ENCODE results near the gene CUL4B.
A peak's percentile ranks its signal among the peaks of the same experiment; 100 is the strongest.

The CUL4B gene

DNA sequence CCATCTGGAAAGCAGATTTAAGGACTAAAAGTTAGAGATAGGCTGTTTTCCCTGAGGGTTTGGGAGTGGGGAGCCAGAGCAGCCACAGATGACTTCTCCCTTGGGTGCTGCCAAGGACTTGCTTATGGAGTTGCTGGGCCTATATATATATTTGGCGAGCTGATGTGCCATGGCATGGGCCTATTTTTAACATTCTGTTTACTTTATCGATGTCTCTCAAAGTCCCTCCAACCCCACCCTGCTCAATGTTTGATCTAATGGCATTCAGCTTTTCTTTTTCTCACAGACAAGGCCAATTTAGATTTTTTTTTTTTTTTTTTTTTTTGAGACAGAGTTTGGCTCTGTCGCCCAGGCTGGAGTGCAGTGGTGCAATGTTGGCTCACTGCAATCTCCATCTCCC lies 6.1 kb upstream of the CUL4B start:
- no peak overlapping the region for H3K27ac ChIP-seq
- no peaks in the 10 kb centered on the region for H3K36me3 ChIP-seq
- H4K20me1 ChIP-seq = no peaks in the 10 kb centered on the region
- H3K4me2 ChIP-seq = no peak overlapping the region
- no peak overlapping the region for H3K4me3 ChIP-seq
- H3K9me3 ChIP-seq = no peaks in the 10 kb centered on the region
- TF ChIP-seq Cebpa-rat (IDR thresholded peaks at IDR 0.05) = no peak
- H3K9ac ChIP-seq = no peak overlapping the region
- peaks cover 13% of the 10 kb centered on the region for H3K4me1 ChIP-seq
- no peaks in the 10 kb centered on the region for H3K27me3 ChIP-seq

DNA sequence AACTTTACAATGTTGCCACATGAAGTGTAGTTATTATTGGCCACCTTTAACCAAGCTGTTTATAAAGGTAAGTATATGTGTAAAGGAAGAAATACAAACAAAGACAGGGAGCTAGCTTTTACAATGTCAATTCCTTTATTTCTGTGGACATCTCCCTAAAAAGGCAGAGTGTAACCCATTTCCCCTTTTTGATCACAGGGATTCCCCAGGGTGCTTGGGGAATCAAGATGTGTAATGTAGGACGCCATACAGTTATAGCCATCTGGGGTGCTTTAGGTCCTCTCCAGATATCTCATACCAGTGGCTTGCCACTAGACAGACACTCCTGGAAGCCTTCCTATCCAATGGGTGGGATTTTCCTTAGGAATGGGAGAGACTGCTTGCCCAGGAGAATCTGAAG lies 4.2 kb upstream of the CUL4B start:
- Histone ChIP-seq H3K4me2 (peak overlapping the region; percentile 39), H3K4me3 (no peak overlapping the region), H3K9ac (no peak overlapping the region), H3K27me3 (no peaks in the 10 kb centered on the region), H3K27ac (no peak overlapping the region), H4K20me1 (no peaks in the 10 kb centered on the region), H3K36me3 (no peaks in the 10 kb centered on the region), H3K4me1 (peaks cover 14% of the 10 kb centered on the region), H3K9me3 (no peaks in the 10 kb centered on the region)
- no peak for TF ChIP-seq Cebpa-rat (IDR thresholded peaks at IDR 0.05)

DNA sequence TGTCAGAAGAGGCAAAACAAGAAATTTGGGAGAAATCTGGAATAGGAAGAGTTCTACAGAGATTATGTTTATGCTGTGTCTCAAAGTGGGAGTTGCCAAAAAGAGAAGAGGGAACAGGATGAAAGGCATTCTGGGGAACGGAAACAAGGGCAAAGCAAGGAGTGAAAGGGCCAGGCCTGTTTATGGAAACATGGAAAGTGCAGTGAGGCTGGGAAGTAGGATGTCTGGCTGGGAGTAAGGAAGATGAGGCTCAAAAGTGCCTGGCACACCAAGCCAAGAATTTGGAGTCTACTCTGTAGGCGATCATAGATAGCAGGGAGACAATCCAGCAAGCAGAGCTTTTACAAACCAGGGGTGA lies 1.8 kb upstream of the CUL4B start:
- Histone ChIP-seq H4K20me1 (no peaks in the 10 kb centered on the region), H3K27ac (no peak overlapping the region), H3K9ac (no peak overlapping the region), H3K4me3 (no peak overlapping the region), H3K36me3 (no peaks in the 10 kb centered on the region), H3K27me3 (no peaks in the 10 kb centered on the region), H3K9me3 (no peaks in the 10 kb centered on the region), H3K4me2 (no peak overlapping the region), H3K4me1 (peaks cover 22% of the 10 kb centered on the region)
- TF ChIP-seq Cebpa-rat (IDR thresholded peaks at IDR 0.05) = no peak

DNA sequence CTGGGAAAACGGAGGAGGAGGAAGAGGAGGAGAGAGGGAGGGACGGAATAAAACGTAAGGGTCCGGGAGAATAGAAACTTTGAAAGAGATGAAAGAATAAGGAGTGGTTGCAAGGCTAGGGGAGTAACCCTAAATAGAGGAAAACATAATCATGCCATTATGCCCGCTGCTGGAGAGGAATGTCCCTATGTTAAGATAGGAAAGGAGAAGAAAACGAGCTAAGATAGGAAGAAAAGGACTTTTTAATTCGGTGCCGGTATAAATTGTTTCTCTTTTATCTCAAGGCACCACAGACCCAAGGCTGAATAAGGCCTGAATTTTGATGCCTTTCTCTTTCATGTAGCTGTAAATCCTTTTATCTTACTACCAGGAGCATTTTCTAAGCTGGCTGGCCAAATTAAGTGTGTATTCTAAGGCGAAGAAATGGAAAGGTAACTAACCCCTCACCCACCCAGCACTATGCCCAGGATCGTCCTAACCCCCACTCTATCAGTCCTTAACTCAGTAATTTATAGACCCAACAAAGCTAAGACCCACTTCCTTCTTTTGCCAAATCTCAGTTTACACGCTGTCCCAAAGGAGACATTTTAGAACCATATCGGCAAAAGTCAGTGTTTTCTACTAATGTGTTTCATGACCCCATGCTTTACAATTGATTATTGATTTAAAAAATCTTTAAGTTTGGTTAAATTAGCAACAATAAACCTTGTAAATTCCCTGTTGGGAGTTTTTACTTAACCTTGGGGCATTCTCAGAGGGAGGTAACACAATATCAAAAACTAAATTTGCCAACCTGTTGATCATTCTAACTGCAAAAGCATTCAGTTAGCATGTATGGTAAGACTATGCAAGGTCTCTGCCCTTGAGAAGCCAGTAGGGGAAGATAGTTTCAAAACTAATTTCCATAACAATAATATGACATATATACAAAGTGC lies 1.1 kb upstream of the CUL4B start:
- Histone ChIP-seq H3K4me3 (peak overlapping the region; percentile 71), H3K4me1 (peaks cover 24% of the 10 kb centered on the region), H3K9ac (peak overlapping the region; percentile 68), H3K36me3 (no peaks in the 10 kb centered on the region; the same call in 1 of the 2 replicates), H3K27ac (peak overlapping the region; percentile 67), H3K27me3 (no peaks in the 10 kb centered on the region), H4K20me1 (no peaks in the 10 kb centered on the region), H3K4me2 (peak overlapping the region; percentile 72), H3K9me3 (no peaks in the 10 kb centered on the region)
- no peak for TF ChIP-seq Cebpa-rat (IDR thresholded peaks at IDR 0.05)

DNA sequence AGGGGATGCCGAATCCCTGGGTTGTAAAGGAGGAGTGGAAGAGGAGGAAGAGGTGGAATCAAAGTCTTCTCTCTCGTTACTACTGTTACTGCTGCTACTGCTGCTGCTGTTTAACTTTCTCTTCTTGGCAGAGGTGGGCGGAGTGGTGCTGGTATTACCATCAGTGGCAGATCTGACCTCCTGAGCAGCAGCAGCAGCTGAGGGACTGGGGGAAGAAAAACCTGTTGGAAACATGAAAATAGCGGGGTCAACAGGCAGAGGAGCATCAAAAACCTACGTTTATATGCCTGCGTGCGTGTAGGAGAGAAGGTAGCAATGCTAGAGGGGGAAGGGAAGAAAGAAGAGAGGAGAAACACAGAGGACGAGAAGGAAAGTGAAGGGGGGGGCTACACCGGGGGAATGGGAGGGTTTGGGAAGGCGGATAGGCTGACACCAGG lies 339 bp downstream of the CUL4B start:
- Histone ChIP-seq H3K4me1 (peaks cover 24% of the 10 kb centered on the region), H3K9me3 (no peaks in the 10 kb centered on the region), H3K9ac (peak overlapping the region; percentile 85), H3K36me3 (peaks cover 11% of the 10 kb centered on the region), H4K20me1 (no peaks in the 10 kb centered on the region), H3K4me2 (peak overlapping the region; percentile 69), H3K27me3 (no peaks in the 10 kb centered on the region), H3K4me3 (peak overlapping the region; percentile 71), H3K27ac (peak overlapping the region; percentile 90)
- TF ChIP-seq Cebpa-rat (IDR thresholded peaks at IDR 0.05) = no peak

DNA sequence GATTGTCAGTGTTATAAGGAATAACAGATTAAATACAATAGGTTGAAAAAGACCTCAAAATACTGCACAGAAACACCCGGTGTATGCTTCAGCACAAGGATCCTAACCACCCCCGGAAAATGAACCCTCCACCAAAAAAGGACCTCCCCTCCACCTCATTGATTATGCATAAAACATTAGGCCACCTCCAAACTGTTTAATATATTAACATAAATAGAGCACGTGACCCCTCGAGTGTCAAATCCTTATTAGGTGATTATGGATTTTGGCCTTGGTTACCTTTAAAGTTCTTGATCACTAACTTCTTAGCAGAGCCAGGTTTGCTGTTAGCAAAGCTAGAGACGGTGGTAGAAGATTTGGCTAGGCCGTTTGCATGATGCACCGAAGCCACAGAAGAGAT lies 958 bp downstream of the CUL4B start:
- peaks cover 12% of the 10 kb centered on the region for H3K36me3 ChIP-seq
- peak overlapping the region; percentile 69 for H3K4me2 ChIP-seq
- no peaks in the 10 kb centered on the region for H4K20me1 ChIP-seq
- H3K4me1 ChIP-seq = peaks cover 18% of the 10 kb centered on the region
- 0 out of 2 replicates have a peak overlapping the region, but pooled peaks have one; percentile 90 for H3K27ac ChIP-seq
- no peaks in the 10 kb centered on the region for H3K27me3 ChIP-seq
- no peaks in the 10 kb centered on the region for H3K9me3 ChIP-seq
- H3K4me3 ChIP-seq = peak overlapping the region; percentile 71
- peak overlapping the region; percentile 85 for H3K9ac ChIP-seq
- TF ChIP-seq Cebpa-rat (IDR thresholded peaks at IDR 0.05) = no peak

DNA sequence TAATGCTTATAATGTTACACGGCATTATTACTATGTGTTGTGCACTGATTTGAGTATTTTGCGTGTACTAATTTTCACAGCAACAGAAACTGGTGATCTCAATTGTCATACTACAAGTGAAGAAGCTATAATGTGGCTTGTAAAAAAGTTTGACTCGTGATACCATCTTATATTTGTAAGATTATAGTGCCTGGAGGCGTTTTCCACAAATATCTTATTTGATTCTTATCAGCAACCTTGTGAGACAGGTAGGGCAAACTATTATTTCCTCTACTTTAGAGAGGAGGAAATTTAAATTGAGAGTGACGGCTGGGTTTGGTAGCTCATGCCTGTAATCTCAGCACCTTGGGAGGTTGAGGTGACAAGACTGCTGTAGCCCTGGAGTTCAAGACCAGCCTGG lies 4.5 kb downstream of the CUL4B start:
- Histone ChIP-seq H3K4me1 (peaks cover 10% of the 10 kb centered on the region; the same call in 1 of the 2 replicates), H3K9ac (no peak overlapping the region), H3K27me3 (no peaks in the 10 kb centered on the region), H3K4me2 (no peak overlapping the region), H3K27ac (no peak overlapping the region), H3K4me3 (no peak overlapping the region), H3K36me3 (peaks cover 21% of the 10 kb centered on the region), H3K9me3 (no peaks in the 10 kb centered on the region), H4K20me1 (no peaks in the 10 kb centered on the region)
- no peak for TF ChIP-seq Cebpa-rat (IDR thresholded peaks at IDR 0.05)

DNA sequence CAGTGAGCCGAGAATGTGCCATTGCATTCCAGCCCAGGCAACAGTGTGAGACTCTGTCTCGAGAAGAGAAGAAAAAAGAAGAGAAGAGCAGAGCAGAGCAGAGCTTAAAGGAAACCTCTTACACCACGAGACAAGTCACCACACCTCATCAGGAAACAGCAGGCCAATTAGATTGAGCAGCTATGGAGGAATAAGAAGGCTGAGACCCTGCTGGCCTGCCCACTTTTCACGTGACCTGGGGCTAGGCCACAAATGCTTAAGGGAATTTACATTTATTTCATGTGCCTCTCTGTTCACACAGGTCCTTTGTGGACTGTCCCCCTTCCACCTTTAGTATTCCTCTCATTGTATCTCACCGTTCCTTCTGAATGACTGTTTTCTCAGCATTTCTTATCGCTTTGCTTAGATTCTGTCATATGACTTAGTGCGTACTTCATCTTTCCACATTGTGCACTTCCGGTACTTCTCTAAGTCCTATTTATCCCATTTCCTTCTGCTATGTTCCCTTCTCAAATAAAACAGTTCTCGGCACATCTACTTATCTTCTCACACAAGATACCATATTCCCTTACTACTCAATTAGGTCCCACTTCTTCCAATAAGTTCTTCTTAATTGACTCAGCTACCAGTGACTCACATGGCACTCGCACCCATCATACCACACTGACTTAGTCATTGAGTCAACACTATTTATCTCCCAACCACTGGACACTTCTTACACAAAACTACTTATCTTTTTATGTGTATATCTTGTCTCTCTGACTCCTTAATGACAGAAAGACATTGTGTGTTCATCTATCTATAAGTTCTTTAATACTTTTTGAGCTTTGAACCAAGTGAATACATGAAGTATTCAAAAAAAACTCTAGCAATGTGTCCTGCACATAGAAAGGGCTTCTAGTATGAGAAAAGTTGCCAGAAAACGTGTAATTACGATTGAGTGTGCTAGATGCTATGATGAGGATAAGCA lies 11.0 kb downstream of the CUL4B start:
- H3K36me3 ChIP-seq = peaks cover 13% of the 10 kb centered on the region
- no peak overlapping the region for H3K4me2 ChIP-seq
- TF ChIP-seq Cebpa-rat (IDR thresholded peaks at IDR 0.05) = no peak
- H3K4me1 ChIP-seq = no peaks in the 10 kb centered on the region
- H3K27ac ChIP-seq = no peak overlapping the region
- H3K27me3 ChIP-seq = no peaks in the 10 kb centered on the region
- H3K9ac ChIP-seq = no peak overlapping the region
- no peaks in the 10 kb centered on the region for H3K9me3 ChIP-seq
- H4K20me1 ChIP-seq = no peaks in the 10 kb centered on the region
- no peak overlapping the region for H3K4me3 ChIP-seq

DNA sequence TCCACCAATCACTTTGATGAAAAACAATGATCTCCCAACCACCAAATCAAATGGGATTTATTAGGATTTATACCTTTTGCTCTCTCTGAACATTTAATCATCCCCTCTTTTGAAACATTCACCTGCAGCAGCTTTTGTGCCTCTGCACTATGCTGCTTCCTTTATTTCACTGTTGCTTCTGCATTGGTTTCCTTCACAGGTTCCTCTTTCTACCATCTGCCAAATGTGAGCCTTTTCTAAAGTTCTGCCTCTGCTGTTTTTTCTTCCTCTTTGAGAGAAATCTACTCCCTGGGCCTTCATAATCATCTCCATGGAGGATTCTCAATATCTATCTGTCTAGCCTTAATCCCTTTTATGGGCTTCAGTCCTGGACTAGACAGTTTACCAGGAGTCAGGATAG lies 24.7 kb downstream of the CUL4B start:
- Histone ChIP-seq H3K9ac (no peak overlapping the region), H3K27me3 (no peaks in the 10 kb centered on the region), H3K4me2 (no peak overlapping the region), H3K36me3 (peaks cover 54% of the 10 kb centered on the region), H3K9me3 (no peaks in the 10 kb centered on the region), H3K4me1 (no peaks in the 10 kb centered on the region), H4K20me1 (no peaks in the 10 kb centered on the region), H3K4me3 (no peak overlapping the region), H3K27ac (no peak overlapping the region)
- TF ChIP-seq Cebpa-rat (IDR thresholded peaks at IDR 0.05) = no peak
